NCI-H2107 treated with DMSO at 0.1 percent for 48 hours (cell line): ENCODE results near the gene C9.
"Not testable (repeated sequence)": the region's sequence is repeated elsewhere in the genome, so short reads cannot be mapped to it uniquely, and the experiment has no call there.

ENCODE experiments used
- DNase-seq: peaks from one replicate; lab custom pipeline; 2025; ENCODE audit not compliant: unreplicated experiment; lab: John Stamatoyannopoulos, UW

C9 gene

DNA sequence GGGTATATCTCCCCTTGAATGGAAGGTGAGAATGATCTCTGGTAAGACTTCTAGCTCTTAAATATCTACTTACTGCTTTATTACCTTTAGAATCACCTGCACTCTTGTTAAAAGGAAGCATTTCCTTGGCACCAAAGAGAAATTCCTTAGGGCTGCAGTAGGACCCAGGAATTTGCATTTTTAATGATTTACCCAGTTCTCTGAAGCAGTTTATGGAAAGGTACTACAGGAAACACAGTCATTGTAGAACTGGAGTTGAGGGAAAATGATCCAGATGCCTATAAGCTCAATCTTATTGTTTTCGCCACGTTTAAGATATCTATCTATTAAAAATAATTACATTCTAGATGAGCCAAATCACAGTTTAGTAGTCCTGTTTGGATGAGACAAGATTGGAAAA lies 9.5 kb upstream of the C9 start:
- no peak for DNase-seq

DNA sequence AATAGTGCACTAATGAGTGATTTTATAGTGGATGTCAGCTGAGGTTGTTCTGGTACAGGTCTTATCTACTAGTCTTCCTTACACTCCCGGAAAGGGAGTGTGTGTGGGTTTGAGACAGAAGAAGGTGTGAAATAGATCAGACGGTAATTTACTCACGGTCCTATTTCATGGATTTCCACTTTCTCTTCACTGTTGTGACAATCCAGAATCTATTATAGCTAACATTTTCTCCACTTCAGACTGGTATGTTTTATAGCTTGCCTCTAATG lies 7.0 kb upstream of the C9 start:
- DNase-seq, result no peak

DNA sequence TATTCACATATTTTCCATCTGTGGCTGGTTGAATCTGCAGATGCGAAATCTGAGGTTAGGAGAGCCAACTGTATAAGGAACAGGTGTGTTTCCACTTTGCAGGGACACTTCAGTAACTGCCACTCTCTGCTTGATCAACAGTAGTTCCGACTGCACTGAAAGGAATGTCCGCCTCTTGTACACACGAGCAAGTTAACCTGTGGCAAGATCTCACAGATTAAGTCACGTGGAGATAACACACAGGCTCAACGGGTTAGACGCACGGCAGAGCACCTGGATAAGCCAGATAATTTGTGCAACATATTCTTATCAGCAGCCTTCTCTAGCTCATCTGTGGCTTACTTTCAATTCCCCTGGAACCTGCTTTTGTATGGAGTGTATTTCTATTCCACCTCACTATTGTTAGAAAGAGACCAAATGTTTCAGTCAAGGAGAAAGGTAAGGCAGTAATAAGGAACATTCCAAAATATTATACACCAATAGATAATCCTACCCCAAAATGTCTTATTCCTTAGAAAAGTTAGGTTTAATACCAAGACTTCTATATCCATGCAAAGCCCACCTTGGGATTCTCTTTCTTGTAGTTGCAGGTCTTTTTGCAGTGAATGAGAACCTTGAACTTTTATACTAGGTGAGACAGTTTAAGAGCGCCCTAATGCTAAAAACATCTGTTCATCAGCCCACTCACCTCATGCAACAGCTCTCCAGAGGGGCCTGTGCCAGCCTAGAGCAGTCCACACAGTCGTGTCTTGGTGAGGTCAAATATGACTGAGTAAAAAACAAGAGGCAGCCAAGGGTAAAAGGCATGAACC lies 6.5 kb upstream of the C9 start:
- DNase-seq, result no peak

DNA sequence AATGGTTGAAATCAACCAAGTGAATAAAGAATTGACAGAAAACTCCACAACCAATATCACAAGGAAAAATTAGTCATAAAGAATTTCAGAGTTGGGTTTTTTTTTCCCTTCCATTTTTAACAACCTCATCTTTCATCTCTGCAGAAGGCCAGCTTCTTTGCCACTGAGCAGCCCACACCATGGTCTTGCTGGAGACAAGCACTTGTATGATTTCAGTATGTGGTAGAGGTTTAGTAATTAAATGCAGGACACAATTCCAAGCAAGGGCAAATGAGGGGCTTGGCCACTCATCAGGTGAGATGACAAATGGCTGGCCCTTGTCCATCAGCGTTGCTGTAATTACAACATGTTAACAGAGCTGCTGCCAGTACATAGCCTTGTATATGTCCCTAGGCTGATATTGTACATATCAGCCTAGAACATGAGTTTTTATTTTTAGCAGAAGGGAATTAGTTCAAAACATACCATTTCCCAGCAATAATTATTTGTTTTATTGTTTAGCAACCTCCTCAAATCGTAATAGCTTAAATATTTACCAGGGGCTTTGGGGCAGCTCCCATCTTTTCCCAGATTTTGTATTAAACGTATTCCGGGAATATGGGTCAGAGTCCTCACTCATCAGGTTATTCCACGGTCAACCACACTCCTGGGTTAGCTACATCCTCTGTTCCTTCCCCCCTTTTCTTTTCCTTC lies 5.0 kb upstream of the C9 start:
- no peak for DNase-seq

DNA sequence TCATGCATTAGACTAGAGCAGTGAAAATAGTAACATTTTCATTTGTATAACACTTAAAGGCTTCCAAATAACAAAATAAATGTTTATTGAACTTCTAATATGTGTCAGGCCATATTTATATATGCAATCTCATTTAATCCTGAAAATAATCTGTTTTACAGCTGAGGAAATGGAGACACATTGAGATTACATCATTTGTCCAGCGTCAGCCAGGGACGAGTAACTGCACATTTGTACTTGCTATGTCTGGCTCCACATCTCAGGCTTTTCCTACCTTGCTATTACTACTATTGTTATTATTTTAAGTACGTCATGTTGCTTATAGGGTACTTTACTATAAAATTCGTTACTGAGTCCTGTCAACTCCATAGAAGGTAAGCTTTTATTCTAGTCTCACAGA lies 3.8 kb upstream of the C9 start:
- DNase-seq, result no peak

DNA sequence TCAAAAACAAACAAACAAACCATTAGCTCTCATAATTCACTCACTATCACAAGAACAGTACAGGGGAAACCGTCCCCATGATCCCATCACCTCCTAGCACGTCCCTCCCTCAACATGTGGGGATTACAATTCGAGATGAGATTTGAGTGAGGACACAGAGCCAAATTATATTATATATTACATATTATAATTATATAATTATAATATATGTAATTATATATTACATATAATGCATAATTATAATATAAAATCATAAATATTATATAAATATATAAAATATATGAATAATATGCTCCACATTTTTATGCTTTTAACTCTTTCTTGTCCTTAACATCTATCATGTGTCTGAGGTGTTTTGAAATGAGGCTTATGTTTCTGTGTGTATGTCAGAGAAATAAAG lies 3.4 kb upstream of the C9 start:
- no peak for DNase-seq

DNA sequence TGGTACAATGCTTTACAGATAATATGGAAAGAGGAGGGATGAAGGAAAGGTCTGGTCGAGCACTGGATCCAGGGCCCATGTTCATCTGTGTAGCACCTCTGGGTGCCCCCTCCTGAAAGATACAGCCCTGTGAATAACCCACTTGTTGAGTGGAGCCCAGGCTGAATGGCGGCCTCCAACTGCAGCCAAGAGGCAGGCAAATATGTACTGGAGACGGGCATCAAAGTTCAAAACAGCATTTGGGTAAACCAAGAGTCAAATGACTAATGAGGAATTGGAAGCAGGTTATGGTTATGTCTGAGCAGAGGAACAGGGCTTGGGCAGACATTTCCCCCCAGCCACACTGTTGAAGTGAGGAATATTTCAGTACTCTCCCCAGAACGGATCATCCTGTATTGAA lies 1.1 kb downstream of the C9 start:
- DNase-seq, result no peak

DNA sequence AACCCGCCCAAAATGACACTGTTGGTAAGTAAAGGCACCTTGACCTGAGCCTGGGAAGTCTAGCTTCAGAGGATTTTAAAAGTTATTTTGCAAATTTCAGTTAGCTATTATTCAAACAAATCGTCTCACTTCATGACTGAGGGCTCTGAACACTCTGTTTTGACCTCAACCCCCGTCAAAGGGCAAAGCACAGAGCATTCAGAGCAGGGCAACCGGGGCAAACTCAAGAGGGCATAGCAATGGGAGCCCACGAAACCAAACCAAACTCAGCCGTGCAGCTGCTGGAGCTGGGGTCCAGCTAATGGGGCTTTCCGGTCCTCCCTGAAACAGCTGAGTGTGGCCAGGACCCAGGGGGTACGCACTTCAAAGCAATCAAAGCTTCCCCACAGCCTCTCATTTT lies 1.6 kb downstream of the C9 start:
- no peak for DNase-seq

DNA sequence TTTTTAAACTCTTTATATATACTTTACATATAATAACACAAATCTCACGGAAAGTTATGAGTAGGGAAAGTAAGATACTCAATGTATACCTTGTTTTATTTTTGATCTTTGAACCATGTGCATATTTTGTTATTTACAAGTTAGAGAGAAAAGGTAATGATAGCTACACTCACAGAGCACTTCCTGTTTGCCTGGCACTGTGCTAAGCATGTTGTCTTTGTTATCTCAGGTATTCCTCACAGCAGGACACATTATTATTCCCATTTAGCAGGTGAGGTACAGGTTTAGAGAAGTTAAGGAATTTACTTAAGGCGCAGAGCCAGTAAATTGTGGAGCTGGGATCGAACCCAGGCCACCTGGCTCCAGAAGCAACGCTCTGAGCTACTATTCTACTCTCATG lies 3.0 kb downstream of the C9 start:
- no peak for DNase-seq

DNA sequence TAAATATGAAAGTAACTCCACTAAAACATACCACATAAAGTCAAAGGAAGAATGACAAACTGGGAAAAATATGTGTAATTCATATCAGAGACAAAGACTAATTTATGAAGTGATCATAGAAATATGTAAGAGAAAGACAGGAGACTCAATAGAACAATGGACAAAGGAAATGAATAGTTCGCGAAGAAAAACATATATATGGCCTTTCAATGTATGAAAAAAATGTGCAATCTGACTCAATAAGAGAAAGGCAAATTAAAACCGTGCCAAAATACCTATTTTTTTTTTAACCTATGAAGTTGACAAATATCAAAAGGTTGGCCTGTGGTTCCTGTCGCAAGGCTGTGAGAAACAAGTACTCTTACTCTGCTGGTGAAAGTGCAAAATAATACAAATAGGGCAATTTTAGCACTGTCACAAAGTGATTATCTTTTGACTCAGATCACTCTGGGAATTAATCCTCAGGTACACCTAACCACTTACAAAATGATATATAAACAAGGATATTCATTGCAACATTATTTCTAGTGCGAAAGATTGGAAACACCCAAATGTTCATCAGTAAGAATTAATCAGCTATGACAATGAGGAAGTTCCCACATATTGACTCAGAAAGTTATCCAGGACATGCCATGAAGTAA lies 3.7 kb downstream of the C9 start:
- DNase-seq, result no peak

DNA sequence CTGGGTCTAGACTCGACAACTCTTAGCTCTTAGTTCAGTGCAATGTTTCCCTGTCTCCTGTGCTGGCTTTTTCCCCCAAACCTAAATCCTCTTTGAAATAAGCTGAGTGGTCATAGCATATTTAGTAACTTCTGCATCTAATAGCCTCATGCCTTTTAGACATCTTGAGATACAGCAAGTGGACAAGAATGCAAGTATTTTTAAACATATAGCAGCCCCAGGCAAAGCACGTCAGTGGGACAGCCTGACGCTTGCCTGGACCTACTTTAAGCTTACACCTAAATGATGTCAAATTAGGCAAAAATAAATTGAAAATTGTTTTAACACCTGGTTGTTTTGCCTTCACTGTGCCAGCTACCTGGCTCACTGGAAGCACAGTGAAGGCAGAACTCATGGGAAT lies 8.0 kb downstream of the C9 start:
- DNase-seq, result no peak

DNA sequence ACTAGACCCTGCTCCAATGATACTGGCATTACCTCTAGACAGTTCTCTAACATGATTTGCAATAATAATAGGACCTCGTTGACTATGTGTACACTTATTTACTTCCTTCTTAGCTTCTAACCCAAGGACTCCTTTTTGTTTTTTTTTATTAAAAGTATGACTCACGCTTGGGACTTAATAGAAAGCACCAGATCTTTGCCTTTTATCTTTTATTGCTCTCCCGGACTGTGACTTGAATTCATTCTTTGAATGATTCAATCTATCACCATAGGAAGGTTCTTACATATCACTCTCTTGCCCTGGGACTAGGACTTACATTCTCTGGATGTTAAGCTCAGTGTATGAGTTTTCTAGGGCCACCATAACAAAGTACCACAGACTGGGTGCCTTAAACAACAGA lies 9.0 kb downstream of the C9 start:
- no peak for DNase-seq

DNA sequence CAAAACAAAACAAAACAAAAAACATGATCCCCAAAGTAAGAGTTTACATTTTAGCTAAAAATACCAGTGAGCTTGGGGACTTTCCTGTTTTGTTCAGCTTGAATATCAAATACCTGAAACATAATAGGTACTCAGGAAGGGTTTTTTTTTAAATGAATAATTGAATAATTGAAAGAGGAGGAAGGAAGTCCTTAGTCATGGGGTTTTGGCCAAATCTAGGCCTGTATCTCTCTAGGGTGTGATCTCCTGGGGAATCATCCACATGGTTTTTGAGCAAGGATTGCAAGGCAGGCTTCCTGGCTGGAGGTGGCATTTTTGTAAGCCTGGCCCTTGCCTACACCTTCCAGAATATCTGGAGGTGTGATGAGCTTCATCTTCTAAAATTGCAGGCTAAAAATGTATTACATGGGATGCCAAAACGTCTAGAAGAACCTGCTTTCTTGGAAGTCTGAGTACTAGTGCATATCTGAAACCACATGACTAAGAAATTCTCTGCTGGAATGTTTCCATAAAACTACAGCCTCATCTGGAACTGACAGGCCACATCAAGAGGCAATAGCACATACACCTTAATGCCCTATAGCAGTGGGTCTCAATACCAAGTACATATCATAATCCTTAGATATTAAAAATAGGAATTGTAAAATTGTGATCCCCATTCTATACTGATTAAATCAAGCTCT lies 10.4 kb downstream of the C9 start:
- no peak for DNase-seq

DNA sequence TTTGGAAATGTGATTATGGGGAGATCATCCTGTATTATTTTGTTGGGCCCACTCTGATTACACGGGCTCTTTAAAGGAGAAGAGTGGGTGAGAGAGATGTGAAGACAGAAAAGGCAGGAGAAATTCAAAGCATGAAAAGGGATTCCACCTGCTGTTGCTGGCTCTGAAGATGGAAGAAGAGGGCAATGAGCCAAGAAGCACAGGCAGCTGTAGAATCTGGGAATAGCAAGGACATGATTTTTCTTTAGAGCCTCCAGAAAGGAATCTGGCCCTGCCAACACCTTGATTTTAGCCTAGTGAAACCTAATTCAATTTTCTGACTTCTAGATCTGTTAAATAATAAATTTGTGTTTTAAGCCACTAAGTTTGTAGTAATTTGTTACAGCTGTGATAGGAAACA lies 11.3 kb downstream of the C9 start:
- DNase-seq, result no peak

DNA sequence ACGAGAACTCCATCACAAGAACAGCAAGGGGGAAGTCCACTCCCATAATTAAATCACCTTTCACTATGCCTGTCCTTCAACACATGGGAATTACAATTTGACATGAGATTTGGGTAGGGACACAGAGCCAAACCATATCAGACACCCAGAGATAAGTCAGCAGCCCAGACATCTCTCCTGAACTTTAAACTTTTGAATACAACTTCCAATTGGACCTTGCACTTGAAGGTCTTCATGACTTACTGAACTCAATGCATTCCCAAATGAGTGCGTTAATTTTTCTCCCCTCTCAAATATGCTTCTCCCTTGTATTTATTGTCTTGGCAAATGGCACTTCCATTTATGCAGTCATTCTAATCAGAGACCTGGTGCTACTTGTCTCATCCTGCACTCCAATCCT lies 12.1 kb downstream of the C9 start:
- no peak for DNase-seq

DNA sequence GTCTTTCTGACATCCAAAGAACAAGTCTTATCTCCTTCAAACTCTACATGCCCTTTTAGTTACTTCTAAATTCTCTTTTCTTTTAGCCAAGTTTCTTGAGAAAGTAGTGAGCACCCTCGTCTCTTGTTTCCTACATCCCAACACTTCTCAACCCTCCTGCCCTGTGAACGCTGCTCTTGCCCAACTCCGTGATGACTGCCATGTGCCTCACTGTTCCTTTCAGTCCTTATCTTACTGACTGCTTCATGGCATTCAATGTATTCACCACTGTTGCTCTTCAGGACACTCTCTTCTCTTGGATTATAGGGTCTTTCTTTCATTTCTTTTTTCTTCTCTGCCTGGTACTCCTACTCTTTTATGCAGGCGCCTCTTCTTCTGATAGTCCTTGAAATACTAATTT lies 14.8 kb downstream of the C9 start:
- no peak for DNase-seq

DNA sequence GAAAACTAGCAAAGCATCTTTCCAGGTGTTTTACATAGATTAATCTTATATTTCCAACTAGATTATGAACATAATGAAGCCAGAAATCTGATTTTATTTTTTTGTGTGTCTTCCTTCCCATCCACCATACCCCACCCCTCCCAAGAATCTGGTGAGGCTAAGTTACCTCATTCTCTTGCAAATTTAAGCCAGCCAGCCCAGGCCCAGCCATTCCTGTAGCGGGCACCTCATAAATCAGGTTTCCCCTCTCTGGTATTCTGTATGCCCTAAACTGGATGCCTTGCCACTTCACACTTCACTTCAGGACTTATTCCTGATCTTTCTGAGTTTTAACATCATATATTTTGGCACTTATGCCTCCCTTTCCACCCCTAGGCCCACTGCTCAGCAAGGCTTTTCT lies 21.8 kb downstream of the C9 start:
- no peak for DNase-seq

DNA sequence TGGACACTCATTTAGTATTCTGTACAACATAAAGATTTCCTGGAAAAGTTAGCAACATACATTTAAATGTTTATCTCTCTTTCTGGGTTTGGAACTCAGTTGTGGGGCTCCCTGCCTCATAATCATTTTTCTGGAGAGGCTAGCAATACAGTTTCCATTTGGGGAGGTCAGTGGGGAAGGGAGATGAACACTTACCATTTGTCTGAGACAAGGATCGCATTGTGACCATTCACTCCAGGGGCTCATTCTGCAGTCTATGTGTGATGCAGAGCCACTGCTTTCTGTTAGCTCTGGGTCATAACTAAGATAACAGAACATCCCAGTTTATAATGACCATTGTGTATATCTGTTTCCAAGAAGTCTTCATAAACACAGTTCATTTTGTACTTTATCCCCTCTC lies 22.4 kb downstream of the C9 start:
- DNase-seq, result no peak

DNA sequence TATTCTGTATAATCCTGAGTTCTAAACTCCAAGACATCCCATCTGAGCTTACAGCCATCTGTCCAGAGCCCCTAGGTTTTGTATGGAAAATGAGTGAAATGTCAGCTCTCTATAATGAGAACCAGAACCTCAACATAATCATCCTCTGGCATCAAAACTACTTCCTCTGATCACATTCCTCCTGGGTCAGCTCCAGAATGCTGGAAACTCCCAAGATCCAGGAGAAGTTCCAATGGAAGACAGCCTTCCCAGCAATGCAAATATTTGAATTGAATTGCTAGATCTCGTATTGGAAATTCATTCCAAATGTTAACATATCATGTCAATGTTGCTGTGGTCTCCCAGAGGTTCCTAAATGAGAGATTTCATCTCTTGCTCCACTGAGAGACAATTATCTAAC lies 23.8 kb downstream of the C9 start:
- no peak for DNase-seq

DNA sequence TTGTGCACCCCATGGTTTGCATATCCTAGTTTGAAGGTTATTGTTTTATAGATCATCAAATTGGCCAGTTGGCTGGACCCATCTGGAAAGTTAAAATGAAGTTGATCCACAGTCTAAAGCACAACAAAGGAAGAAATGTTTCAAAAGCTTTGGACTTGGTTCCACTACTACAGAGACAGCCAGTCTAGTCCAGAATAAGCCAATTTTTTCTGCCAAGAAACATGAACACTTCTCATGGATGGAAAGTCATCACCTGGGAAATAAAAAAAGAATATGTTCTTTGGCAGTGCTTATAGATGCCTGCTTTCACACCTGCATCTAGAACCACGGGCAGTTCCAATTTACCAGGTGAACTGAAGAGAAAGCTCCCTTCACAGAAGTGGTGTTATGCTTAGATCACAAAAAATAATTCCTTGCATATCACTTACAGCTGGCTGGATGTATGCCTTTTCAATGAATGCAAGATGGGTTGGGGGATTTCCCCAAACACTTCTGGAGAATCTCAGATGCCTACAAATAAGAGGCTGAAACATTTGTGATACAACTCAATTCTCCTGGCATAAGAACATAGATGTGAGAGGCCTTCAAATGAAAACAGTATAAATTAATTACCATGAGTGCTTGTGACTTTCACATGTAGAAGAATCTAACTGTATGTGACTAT lies 26.9 kb downstream of the C9 start:
- no peak for DNase-seq

DNA sequence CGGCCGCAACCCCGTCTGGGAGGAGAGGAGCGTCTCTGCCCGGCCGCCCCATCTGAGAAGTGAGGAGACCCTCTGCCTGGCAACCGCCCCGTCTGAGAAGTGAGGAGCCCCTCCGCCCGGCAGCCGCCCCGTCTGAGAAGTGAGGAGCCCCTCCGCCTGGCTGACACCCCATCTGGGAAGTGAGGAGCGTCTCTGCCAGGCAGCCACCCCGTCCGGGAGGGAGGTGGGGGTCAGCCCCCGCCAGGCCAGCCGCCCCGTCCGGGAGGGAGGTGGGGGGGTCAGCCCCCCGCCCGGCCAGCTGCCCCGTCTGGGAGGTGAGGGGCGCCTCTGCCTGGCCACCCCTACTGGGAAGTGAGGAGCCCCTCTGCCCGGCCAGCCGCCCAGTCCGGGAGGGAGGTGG lies 30.0 kb downstream of the C9 start:
- DNase-seq, result not testable (repeated sequence)

DNA sequence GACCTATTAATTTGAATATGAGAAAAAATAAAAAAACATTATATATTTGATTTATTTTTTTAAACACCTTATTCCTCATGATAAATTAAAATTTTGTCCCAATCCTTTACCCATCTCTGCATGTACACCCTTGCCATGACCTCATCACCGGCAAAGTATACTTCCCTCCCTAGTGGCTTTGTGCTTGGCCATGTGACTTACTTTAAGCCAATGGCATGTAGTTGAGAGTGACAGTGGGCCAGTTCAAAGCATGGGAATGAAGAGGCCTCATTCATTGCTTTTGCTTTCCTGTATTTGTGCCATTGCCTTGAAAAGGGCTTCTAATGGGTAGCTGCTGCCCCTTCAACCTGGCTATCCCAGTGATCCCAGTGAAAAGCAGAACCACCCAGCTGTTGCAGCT lies 31.2 kb downstream of the C9 start:
- DNase-seq, result no peak
